GM23338 (cell line): ENCODE results near the gene DIO2.

ENCODE experiments used
- CREB1 ChIP-seq: fragments of 250-450 bp; sonication (Bioruptor Pico); IDR thresholded peaks from 2 replicates; pipeline ENCODE4 v1.5.0; 2020; ENCODE audit warnings: low read depth, mild to moderate bottlenecking, moderate library complexity
- EZH2 ChIP-seq: fragments of 200-600 bp; sonication (generic); IDR thresholded peaks from one replicate; pipeline ENCODE4 v1.8.0; 2017; ENCODE audit warnings: antibody characterized with exemption, mild to moderate bottlenecking, low read depth; ENCODE audit not compliant: unreplicated experiment
- EZH2phosphoT487 ChIP-seq: fragments of 200-600 bp; sonication (generic); IDR thresholded peaks from one replicate; pipeline ENCODE4 v1.8.1; 2018; ENCODE audit warnings: antibody characterized with exemption; ENCODE audit not compliant: unreplicated experiment
- JUNB ChIP-seq: IDR thresholded peaks from one replicate; pipeline ENCODE4 v1.6.1; 2016; ENCODE audit warnings: antibody characterized with exemption; ENCODE audit not compliant: unreplicated experiment
- NANOG ChIP-seq: IDR thresholded peaks from 2 replicates; pipeline ENCODE4 v1.6.1; 2016; ENCODE audit warnings: antibody characterized with exemption, borderline replicate concordance
- POLR2AphosphoS5 ChIP-seq: IDR thresholded peaks from 2 replicates; pipeline ENCODE4 v1.6.1; 2016; ENCODE audit warnings: antibody characterized with exemption, low read depth
- ZNF114 ChIP-seq: fragments of 250-450 bp; sonication (Bioruptor Pico); IDR thresholded peaks from 2 replicates; pipeline ENCODE4 v1.5.0; 2020; ENCODE audit warnings: mild to moderate bottlenecking, moderate library complexity
- ZNF331 ChIP-seq: fragments of 250-450 bp; sonication (Bioruptor Pico); IDR thresholded peaks from 2 replicates; pipeline ENCODE4 v1.5.0; 2020; ENCODE audit warnings: low read depth, mild to moderate bottlenecking, moderate library complexity
- TF ChIP-seq, protein P1 (sequence below), 2 experiments: fragments of 200-600 bp in 1 of 2; sonication (generic) in 1 of 2; conservative IDR thresholded peaks; 2 replicates each; pipeline versions ENCODE4 v1.5.1 to v1.6.1; 2016 to 2017; ENCODE audit warnings: antibody characterized with exemption in 2 of 2, low read depth in 2 of 2, mild to moderate bottlenecking in 2 of 2, moderate library complexity in 1 of 2
- TF ChIP-seq, protein P2 (sequence below): fragments of 250-450 bp; sonication (Bioruptor Pico); IDR thresholded peaks from 2 replicates; pipeline ENCODE4 v1.5.0; 2020; ENCODE audit warnings: mild to moderate bottlenecking, moderate library complexity
- TF ChIP-seq, protein P3 (sequence below): IDR thresholded peaks from one replicate; pipeline ENCODE4 v1.6.1; 2018; ENCODE audit warnings: antibody characterized with exemption; ENCODE audit not compliant: unreplicated experiment
- TF ChIP-seq, protein P4 (sequence below): IDR thresholded peaks from 2 replicates; pipeline ENCODE4 v1.6.1; 2016; ENCODE audit warnings: antibody characterized with exemption

DNA sequence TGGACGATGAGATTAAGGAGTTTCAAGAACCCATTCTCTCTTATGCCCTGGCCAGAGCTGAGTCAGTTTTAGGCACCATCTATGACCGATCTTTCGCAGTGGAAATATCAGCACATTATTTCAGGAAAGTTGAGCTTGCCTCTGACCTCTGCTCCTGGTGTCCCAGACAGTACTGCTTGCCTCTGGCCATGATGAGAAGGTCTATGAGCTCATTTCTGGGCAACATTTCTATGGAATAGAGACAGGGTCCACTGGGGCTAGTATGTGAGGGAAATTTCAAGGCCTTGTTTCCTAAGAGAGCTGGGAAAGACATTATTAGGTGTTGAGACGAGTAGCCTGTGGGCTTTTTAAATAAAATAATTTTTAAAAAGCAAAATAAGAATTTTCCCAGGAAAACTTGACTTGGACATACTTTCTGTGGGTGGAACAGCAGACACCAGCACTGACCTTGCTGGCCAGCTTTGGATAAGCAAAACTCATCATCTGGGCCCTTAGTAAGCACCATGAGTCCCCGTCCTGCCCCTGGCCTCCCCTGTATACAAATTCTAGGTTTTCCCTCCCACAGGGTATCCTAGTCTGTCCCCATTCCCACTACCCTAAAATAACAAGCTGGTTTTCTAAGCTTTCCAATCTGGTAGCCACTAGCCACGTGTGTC, 43.4 kb downstream of the DIO2 start:
- TF ChIP-seq, protein P1, sequence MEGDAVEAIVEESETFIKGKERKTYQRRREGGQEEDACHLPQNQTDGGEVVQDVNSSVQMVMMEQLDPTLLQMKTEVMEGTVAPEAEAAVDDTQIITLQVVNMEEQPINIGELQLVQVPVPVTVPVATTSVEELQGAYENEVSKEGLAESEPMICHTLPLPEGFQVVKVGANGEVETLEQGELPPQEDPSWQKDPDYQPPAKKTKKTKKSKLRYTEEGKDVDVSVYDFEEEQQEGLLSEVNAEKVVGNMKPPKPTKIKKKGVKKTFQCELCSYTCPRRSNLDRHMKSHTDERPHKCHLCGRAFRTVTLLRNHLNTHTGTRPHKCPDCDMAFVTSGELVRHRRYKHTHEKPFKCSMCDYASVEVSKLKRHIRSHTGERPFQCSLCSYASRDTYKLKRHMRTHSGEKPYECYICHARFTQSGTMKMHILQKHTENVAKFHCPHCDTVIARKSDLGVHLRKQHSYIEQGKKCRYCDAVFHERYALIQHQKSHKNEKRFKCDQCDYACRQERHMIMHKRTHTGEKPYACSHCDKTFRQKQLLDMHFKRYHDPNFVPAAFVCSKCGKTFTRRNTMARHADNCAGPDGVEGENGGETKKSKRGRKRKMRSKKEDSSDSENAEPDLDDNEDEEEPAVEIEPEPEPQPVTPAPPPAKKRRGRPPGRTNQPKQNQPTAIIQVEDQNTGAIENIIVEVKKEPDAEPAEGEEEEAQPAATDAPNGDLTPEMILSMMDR (conservative IDR thresholded peaks at IDR 0.05; ENCODE audit: low read depth in 2 of 2): no peak
- TF ChIP-seq CREB1 (no peak), POLR2AphosphoS5 (no peak), EZH2phosphoT487 (no peak), EZH2 (no peak), JUNB (no peak), NANOG (no peak), ZNF114 (CRISPR knock-in tag) (no peak), ZNF331 (CRISPR knock-in tag) (no peak)
- TF ChIP-seq, protein P2, sequence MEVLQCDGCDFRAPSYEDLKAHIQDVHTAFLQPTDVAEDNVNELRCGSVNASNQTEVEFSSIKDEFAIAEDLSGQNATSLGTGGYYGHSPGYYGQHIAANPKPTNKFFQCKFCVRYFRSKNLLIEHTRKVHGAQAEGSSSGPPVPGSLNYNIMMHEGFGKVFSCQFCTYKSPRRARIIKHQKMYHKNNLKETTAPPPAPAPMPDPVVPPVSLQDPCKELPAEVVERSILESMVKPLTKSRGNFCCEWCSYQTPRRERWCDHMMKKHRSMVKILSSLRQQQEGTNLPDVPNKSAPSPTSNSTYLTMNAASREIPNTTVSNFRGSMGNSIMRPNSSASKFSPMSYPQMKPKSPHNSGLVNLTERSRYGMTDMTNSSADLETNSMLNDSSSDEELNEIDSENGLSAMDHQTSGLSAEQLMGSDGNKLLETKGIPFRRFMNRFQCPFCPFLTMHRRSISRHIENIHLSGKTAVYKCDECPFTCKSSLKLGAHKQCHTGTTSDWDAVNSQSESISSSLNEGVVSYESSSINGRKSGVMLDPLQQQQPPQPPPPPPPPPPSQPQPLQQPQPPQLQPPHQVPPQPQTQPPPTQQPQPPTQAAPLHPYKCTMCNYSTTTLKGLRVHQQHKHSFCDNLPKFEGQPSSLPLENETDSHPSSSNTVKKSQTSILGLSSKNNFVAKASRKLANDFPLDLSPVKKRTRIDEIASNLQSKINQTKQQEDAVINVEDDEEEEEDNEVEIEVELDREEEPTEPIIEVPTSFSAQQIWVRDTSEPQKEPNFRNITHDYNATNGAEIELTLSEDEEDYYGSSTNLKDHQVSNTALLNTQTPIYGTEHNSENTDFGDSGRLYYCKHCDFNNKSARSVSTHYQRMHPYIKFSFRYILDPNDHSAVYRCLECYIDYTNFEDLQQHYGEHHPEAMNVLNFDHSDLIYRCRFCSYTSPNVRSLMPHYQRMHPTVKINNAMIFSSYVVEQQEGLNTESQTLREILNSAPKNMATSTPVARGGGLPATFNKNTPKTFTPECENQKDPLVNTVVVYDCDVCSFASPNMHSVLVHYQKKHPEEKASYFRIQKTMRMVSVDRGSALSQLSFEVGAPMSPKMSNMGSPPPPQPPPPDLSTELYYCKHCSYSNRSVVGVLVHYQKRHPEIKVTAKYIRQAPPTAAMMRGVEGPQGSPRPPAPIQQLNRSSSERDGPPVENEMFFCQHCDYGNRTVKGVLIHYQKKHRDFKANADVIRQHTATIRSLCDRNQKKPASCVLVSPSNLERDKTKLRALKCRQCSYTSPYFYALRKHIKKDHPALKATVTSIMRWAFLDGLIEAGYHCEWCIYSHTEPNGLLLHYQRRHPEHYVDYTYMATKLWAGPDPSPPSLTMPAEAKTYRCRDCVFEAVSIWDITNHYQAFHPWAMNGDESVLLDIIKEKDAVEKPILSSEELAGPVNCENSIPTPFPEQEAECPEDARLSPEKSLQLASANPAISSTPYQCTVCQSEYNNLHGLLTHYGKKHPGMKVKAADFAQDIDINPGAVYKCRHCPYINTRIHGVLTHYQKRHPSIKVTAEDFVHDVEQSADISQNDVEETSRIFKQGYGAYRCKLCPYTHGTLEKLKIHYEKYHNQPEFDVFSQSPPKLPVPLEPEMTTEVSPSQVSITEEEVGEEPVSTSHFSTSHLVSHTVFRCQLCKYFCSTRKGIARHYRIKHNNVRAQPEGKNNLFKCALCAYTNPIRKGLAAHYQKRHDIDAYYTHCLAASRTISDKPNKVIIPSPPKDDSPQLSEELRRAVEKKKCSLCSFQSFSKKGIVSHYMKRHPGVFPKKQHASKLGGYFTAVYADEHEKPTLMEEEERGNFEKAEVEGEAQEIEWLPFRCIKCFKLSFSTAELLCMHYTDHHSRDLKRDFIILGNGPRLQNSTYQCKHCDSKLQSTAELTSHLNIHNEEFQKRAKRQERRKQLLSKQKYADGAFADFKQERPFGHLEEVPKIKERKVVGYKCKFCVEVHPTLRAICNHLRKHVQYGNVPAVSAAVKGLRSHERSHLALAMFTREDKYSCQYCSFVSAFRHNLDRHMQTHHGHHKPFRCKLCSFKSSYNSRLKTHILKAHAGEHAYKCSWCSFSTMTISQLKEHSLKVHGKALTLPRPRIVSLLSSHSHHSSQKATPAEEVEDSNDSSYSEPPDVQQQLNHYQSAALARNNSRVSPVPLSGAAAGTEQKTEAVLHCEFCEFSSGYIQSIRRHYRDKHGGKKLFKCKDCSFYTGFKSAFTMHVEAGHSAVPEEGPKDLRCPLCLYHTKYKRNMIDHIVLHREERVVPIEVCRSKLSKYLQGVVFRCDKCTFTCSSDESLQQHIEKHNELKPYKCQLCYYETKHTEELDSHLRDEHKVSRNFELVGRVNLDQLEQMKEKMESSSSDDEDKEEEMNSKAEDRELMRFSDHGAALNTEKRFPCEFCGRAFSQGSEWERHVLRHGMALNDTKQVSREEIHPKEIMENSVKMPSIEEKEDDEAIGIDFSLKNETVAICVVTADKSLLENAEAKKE (CRISPR knock-in tag): no peak
- TF ChIP-seq, protein P3, sequence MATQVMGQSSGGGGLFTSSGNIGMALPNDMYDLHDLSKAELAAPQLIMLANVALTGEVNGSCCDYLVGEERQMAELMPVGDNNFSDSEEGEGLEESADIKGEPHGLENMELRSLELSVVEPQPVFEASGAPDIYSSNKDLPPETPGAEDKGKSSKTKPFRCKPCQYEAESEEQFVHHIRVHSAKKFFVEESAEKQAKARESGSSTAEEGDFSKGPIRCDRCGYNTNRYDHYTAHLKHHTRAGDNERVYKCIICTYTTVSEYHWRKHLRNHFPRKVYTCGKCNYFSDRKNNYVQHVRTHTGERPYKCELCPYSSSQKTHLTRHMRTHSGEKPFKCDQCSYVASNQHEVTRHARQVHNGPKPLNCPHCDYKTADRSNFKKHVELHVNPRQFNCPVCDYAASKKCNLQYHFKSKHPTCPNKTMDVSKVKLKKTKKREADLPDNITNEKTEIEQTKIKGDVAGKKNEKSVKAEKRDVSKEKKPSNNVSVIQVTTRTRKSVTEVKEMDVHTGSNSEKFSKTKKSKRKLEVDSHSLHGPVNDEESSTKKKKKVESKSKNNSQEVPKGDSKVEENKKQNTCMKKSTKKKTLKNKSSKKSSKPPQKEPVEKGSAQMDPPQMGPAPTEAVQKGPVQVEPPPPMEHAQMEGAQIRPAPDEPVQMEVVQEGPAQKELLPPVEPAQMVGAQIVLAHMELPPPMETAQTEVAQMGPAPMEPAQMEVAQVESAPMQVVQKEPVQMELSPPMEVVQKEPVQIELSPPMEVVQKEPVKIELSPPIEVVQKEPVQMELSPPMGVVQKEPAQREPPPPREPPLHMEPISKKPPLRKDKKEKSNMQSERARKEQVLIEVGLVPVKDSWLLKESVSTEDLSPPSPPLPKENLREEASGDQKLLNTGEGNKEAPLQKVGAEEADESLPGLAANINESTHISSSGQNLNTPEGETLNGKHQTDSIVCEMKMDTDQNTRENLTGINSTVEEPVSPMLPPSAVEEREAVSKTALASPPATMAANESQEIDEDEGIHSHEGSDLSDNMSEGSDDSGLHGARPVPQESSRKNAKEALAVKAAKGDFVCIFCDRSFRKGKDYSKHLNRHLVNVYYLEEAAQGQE: no peak
- TF ChIP-seq, protein P4, sequence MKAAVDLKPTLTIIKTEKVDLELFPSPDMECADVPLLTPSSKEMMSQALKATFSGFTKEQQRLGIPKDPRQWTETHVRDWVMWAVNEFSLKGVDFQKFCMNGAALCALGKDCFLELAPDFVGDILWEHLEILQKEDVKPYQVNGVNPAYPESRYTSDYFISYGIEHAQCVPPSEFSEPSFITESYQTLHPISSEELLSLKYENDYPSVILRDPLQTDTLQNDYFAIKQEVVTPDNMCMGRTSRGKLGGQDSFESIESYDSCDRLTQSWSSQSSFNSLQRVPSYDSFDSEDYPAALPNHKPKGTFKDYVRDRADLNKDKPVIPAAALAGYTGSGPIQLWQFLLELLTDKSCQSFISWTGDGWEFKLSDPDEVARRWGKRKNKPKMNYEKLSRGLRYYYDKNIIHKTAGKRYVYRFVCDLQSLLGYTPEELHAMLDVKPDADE: no peak
